ENCODE data around the gene WDR90.

WDR90 gene

GRCh38 chr16:693364-693763 lies 44.2 kb downstream of the WDR90 start:
- DNase-seq: no peak

- DNase-seq: no peak
These were observed 44.6 kb downstream of the WDR90 start for GRCh38 chr16:693766-694165.

GRCh38 chr16:694187-694862 lies 45.2 kb downstream of the WDR90 start:
- DNase-seq: no peak

- no peak for DNase-seq
These were observed 45.7 kb downstream of the WDR90 start for GRCh38 chr16:694863-695354.

GRCh38 chr16:695355-696089 lies 46.4 kb downstream of the WDR90 start:
- DNase-seq: peak; percentile 65

GRCh38 chr16:698911-699671 lies 49.9 kb downstream of the WDR90 start:
- no peak for DNase-seq

- peak; percentile 46 for DNase-seq
These were observed 51.8 kb downstream of the WDR90 start for GRCh38 chr16:700684-701584.

GRCh38 chr16:702341-702740 lies 53.2 kb downstream of the WDR90 start:
- DNase-seq: no peak

- DNase-seq: no peak
These were observed 54.2 kb downstream of the WDR90 start for GRCh38 chr16:703406-703805.

- DNase-seq: no peak
These were observed 54.9 kb downstream of the WDR90 start for GRCh38 chr16:704047-704446.

GRCh38 chr16:704552-705380 lies 55.6 kb downstream of the WDR90 start:
- DNase-seq: no peak

GRCh38 chr16:705431-706188 lies 56.4 kb downstream of the WDR90 start, which contains the start of gene FBXL16:
TSS of gene FBXL16 (minus strand) at chr16:705801. CDS start at chr16:697405, 8,396 bp downstream.
- no peak for DNase-seq

- no peak for DNase-seq
These were observed 57.3 kb downstream of the WDR90 start for GRCh38 chr16:706189-707061.

- no peak for DNase-seq
These were observed 57.9 kb downstream of the WDR90 start for GRCh38 chr16:707062-707538.

- DNase-seq: no peak
These were observed 58.9 kb downstream of the WDR90 start for GRCh38 chr16:708019-708418.

- DNase-seq: no peak
These were observed 59.8 kb downstream of the WDR90 start for GRCh38 chr16:708959-709358.

- DNase-seq: no peak
These were observed 60.7 kb downstream of the WDR90 start for GRCh38 chr16:709566-710499.

- DNase-seq: no peak
These were observed 61.4 kb downstream of the WDR90 start for GRCh38 chr16:710500-711075.
